Subcutaneous abdominal adipose tissue (tissue), 5 donors: ENCODE data around the gene EPB41L3.
"Not testable (repeated sequence)": the region's sequence is repeated elsewhere in the genome, so short reads cannot be mapped to it uniquely, and the experiment has no call there.

Source experiments
- H3K27ac ChIP-seq: one replicate; pipeline ENCODE4 v1.7.0; 2013; ENCODE audit warnings: low read depth, mild to moderate bottlenecking, inconsistent platforms, low read length, moderate library complexity
- H3K27me3 ChIP-seq, 5 donors: one replicate each; pipeline ENCODE4 v1.7.0; 2013; ENCODE audit warnings: low read length in 5 of 5, inconsistent platforms in 1 of 5; ENCODE audit not compliant: control insufficient read depth in 5 of 5, insufficient read depth in 4 of 5
- H3K36me3 ChIP-seq, 5 donors: one replicate each; pipeline ENCODE4 v1.7.0; 2013; ENCODE audit warnings: low read length in 5 of 5; ENCODE audit not compliant: control insufficient read depth in 5 of 5, insufficient read depth in 5 of 5
- H3K4me1 ChIP-seq, 5 donors: one replicate each; pipeline ENCODE4 v1.7.0; 2013; ENCODE audit warnings: low read length in 5 of 5, mild to moderate bottlenecking in 3 of 5, moderate library complexity in 1 of 5; ENCODE audit not compliant: control insufficient read depth in 5 of 5, insufficient read depth in 5 of 5
- H3K4me3 ChIP-seq, 5 donors: one replicate each; pipeline ENCODE4 v1.7.0; 2013; ENCODE audit warnings: low read length in 5 of 5, low read depth in 1 of 5
- H3K9ac ChIP-seq, 5 donors: one replicate each; pipeline ENCODE4 v1.7.0; 2013; ENCODE audit warnings: low read length in 5 of 5, mild to moderate bottlenecking in 4 of 5, moderate library complexity in 3 of 5
- H3K9me3 ChIP-seq, 5 donors: one replicate each; pipeline ENCODE4 v1.7.0; 2013; ENCODE audit warnings: low read length in 5 of 5; ENCODE audit not compliant: control insufficient read depth in 5 of 5
- donor health status: healthy.
- donor health status: healthy.
- donor health status: healthy.
- donor health status: healthy.
- donor health status: healthy.

EPB41L3 gene

GRCh38 chr18:5543773-5544389 is at the start of gene EPB41L3:
TSS of gene EPB41L3 (minus strand) at chr18:5543997. CDS start at chr18:5489183, 54,814 bp downstream.
- Histone ChIP-seq H3K27me3 (no peaks in the 10 kb centered on the region), H3K9me3 (no peaks in the 10 kb centered on the region), H3K4me3 (peak within 1 kb of the TSS; percentile 57 to 82 (median 77)), H3K36me3 (no peaks in the 10 kb centered on the region), H3K27ac (peak within 1 kb of the TSS; percentile 21), H3K9ac (peak within 1 kb of the TSS in 4 of 5 donors; percentile 75 to 80 (median 76)), H3K4me1 (peaks cover 0 to 33% (median 28%) of the 10 kb centered on the region in 5 donors)

- Histone ChIP-seq H3K4me3 (no peak overlapping the region), H3K4me1 (peaks cover 0 to 6% (median 3%) of the 10 kb centered on the region in 5 donors), H3K9ac (no peak overlapping the region), H3K36me3 (no peaks in the 10 kb centered on the region), H3K27me3 (no peaks in the 10 kb centered on the region), H3K27ac (no peak overlapping the region), H3K9me3 (peaks cover 0 to 5% (median 0%) of the 10 kb centered on the region in 5 donors)
Measured at GRCh38 chr18:5588529-5588928, 44.7 kb upstream of the EPB41L3 start.

- peaks cover 0 to 14% (median 5%) of the 10 kb centered on the region in 5 donors for H3K4me1 ChIP-seq
- H3K27ac ChIP-seq = no peak overlapping the region
- no peak overlapping the region for H3K4me3 ChIP-seq
- H3K27me3 ChIP-seq = no peaks in the 10 kb centered on the region
- no peaks in the 10 kb centered on the region for H3K36me3 ChIP-seq
- H3K9me3 ChIP-seq = no peaks in the 10 kb centered on the region
- no peak overlapping the region for H3K9ac ChIP-seq
Measured at GRCh38 chr18:5585653-5586052, 41.9 kb upstream of the EPB41L3 start.

GRCh38 chr18:5584746-5585417 is 41.1 kb upstream of the EPB41L3 start:
- no peaks in the 10 kb centered on the region for H3K9me3 ChIP-seq
- no peak overlapping the region for H3K9ac ChIP-seq
- H3K27me3 ChIP-seq = no peaks in the 10 kb centered on the region
- H3K27ac ChIP-seq = no peak overlapping the region
- H3K4me1 ChIP-seq = peaks cover 0 to 14% (median 5%) of the 10 kb centered on the region in 5 donors
- no peaks in the 10 kb centered on the region for H3K36me3 ChIP-seq
- no peak overlapping the region for H3K4me3 ChIP-seq

- H3K27ac ChIP-seq = peak overlapping the region; percentile 11
- H3K27me3 ChIP-seq = no peaks in the 10 kb centered on the region
- H3K9ac ChIP-seq = no peak overlapping the region
- H3K4me1 ChIP-seq = peaks cover 0 to 14% (median 5%) of the 10 kb centered on the region in 5 donors
- no peak overlapping the region for H3K4me3 ChIP-seq
- no peaks in the 10 kb centered on the region for H3K36me3 ChIP-seq
- no peaks in the 10 kb centered on the region for H3K9me3 ChIP-seq
Measured at GRCh38 chr18:5582849-5583681, 39.3 kb upstream of the EPB41L3 start.

- Histone ChIP-seq H3K36me3 (no peaks in the 10 kb centered on the region), H3K4me3 (no peak overlapping the region), H3K9ac (no peak overlapping the region), H3K9me3 (no peaks in the 10 kb centered on the region), H3K4me1 (peaks cover 0 to 18% (median 6%) of the 10 kb centered on the region in 5 donors), H3K27me3 (no peaks in the 10 kb centered on the region), H3K27ac (no peak overlapping the region)
Measured at GRCh38 chr18:5582076-5582475, 38.3 kb upstream of the EPB41L3 start.

GRCh38 chr18:5574843-5575242 is 31.0 kb upstream of the EPB41L3 start:
- H3K4me3 ChIP-seq = no peak overlapping the region
- H3K27ac ChIP-seq = no peak overlapping the region
- H3K9ac ChIP-seq = no peak overlapping the region
- peaks cover 0 to 32% (median 14%) of the 10 kb centered on the region in 5 donors for H3K4me1 ChIP-seq
- no peaks in the 10 kb centered on the region for H3K9me3 ChIP-seq
- H3K27me3 ChIP-seq = no peaks in the 10 kb centered on the region
- no peaks in the 10 kb centered on the region for H3K36me3 ChIP-seq

GRCh38 chr18:5571666-5572065 is 27.9 kb upstream of the EPB41L3 start:
- Histone ChIP-seq H3K9me3 (no peaks in the 10 kb centered on the region), H3K9ac (no peak overlapping the region), H3K4me3 (no peak overlapping the region), H3K27me3 (no peaks in the 10 kb centered on the region), H3K4me1 (peaks cover 0 to 28% (median 14%) of the 10 kb centered on the region in 5 donors), H3K36me3 (no peaks in the 10 kb centered on the region), H3K27ac (peak overlapping the region; percentile 58)

GRCh38 chr18:5570613-5571012 is 26.8 kb upstream of the EPB41L3 start:
- H3K27me3 ChIP-seq, H3K4me3 ChIP-seq, H3K9me3 ChIP-seq, H3K36me3 ChIP-seq, H3K9ac ChIP-seq: not testable (repeated sequence)
- Histone ChIP-seq H3K27ac (peak overlapping the region; percentile 58), H3K4me1 (peaks cover 0 to 24% (median 14%) of the 10 kb centered on the region in 5 donors)

GRCh38 chr18:5568416-5568815 is 24.6 kb upstream of the EPB41L3 start:
- H3K27ac ChIP-seq = no peak overlapping the region
- no peak overlapping the region for H3K4me3 ChIP-seq
- no peak overlapping the region for H3K9ac ChIP-seq
- H3K9me3 ChIP-seq = no peaks in the 10 kb centered on the region
- H3K27me3 ChIP-seq = no peaks in the 10 kb centered on the region
- H3K36me3 ChIP-seq = no peaks in the 10 kb centered on the region
- H3K4me1 ChIP-seq = peaks cover 0 to 24% (median 14%) of the 10 kb centered on the region in 5 donors
